Progenitor cell of endocrine pancreas (in vitro differentiated cells): ENCODE data around the gene HERC4. TPM values are rescaled to one million over a fixed set of nuclear protein-coding genes. Genes with fewer than 3 reads are reported as not detected.
"Not testable (repeated sequence)": the region's sequence is repeated elsewhere in the genome, so short reads cannot be mapped to it uniquely, and the experiment has no call there.

Experiments used
- DNase-seq: peaks from one replicate; pipeline ENCODE4 v3.0.0; 2021; ENCODE audit warnings: low spot score; ENCODE audit not compliant: unreplicated experiment
- H3K27ac Mint-ChIP-seq: 2 replicates; pipeline ENCODE4 v1.8.0; 2021; ENCODE audit warnings: mild to moderate bottlenecking, moderate library complexity, mixed read lengths
- H3K27me3 Mint-ChIP-seq: 2 replicates; pipeline ENCODE4 v1.8.0; 2021; ENCODE audit warnings: mixed read lengths
- H3K36me3 Mint-ChIP-seq: 2 replicates; pipeline ENCODE4 v1.8.0; 2022; ENCODE audit warnings: mixed read lengths; ENCODE audit not compliant: insufficient read depth
- H3K4me1 Mint-ChIP-seq: 2 replicates; pipeline ENCODE4 v1.8.0; 2021; ENCODE audit warnings: low read depth, mixed read lengths
- H3K4me3 Mint-ChIP-seq: 2 replicates; pipeline ENCODE4 v1.8.0; 2021; ENCODE audit warnings: low read depth, mild to moderate bottlenecking, moderate library complexity, mixed read lengths
- H3K9me3 Mint-ChIP-seq: 2 replicates; pipeline ENCODE4 v1.8.0; 2021; ENCODE audit warnings: low read depth, mixed read lengths
- CTCF ChIP-seq: fragments of 200-600 bp; sonication (generic); IDR thresholded peaks from one replicate; pipeline ENCODE4 v1.5.0; 2021; ENCODE audit warnings: antibody characterized with exemption, mild to moderate bottlenecking; ENCODE audit not compliant: unreplicated experiment
- total RNA-seq: library from RNA; stranded (reverse); gene quantifications from 2 replicates; pipeline ENCODE4 v1.2.1, GENCODE V29; 2021

The HERC4 gene
- total RNA-seq, 1 donor from 2014 or later, result 62.1 TPM

- Mint-ChIP-seq H3K9me3 (no peaks in the 10 kb centered on the region), H3K4me1 (no peaks in the 10 kb centered on the region), H3K27me3 (no peaks in the 10 kb centered on the region), H3K36me3 (peaks cover 46% of the 10 kb centered on the region), H3K4me3 (no peak overlapping the region), H3K27ac (no peak overlapping the region)
- TF ChIP-seq CTCF, result no peak
- no peak for DNase-seq
Observed at GRCh38 chr10:67971311-67971710, 103.8 kb downstream of the HERC4 start.

GRCh38 chr10:67969875-67970274, 105.2 kb downstream of the HERC4 start:
- Mint-ChIP-seq H3K36me3 (peaks cover 46% of the 10 kb centered on the region), H3K27ac (no peak overlapping the region), H3K4me3 (no peak overlapping the region), H3K27me3 (no peaks in the 10 kb centered on the region), H3K4me1 (no peaks in the 10 kb centered on the region), H3K9me3 (no peaks in the 10 kb centered on the region)
- no peak for DNase-seq
- no peak for TF ChIP-seq CTCF

GRCh38 chr10:67966035-67966434, 109.0 kb downstream of the HERC4 start:
- not testable (repeated sequence) for H3K4me3 Mint-ChIP-seq, H3K4me1 Mint-ChIP-seq, H3K27ac Mint-ChIP-seq, H3K27me3 Mint-ChIP-seq, H3K9me3 Mint-ChIP-seq, DNase-seq
- peaks cover 36% of the 10 kb centered on the region for H3K36me3 Mint-ChIP-seq

- Mint-ChIP-seq H3K36me3 (peaks cover 37% of the 10 kb centered on the region), H3K27me3 (no peaks in the 10 kb centered on the region), H3K4me1 (peaks cover 1% of the 10 kb centered on the region), H3K9me3 (peaks cover 3% of the 10 kb centered on the region), H3K27ac (no peak overlapping the region), H3K4me3 (no peak overlapping the region)
- no peak for TF ChIP-seq CTCF
- no peak for DNase-seq
Observed at GRCh38 chr10:67965456-67965855, 109.6 kb downstream of the HERC4 start.

GRCh38 chr10:67959839-67960476, 115.1 kb downstream of the HERC4 start:
- peaks cover 5% of the 10 kb centered on the region for H3K4me1 Mint-ChIP-seq
- no peaks in the 10 kb centered on the region for H3K27me3 Mint-ChIP-seq
- peaks cover 3% of the 10 kb centered on the region for H3K9me3 Mint-ChIP-seq
- H3K27ac Mint-ChIP-seq, result peak overlapping the region; percentile 56
- DNase-seq, result no peak
- no peak overlapping the region for H3K4me3 Mint-ChIP-seq
- peaks cover 21% of the 10 kb centered on the region for H3K36me3 Mint-ChIP-seq
- TF ChIP-seq CTCF, result no peak

- DNase-seq, result no peak
- H3K27me3 Mint-ChIP-seq, result no peaks in the 10 kb centered on the region
- H3K4me3 Mint-ChIP-seq, result no peak overlapping the region
- no peaks in the 10 kb centered on the region for H3K9me3 Mint-ChIP-seq
- H3K4me1 Mint-ChIP-seq, result peaks cover 4% of the 10 kb centered on the region
- peaks cover 16% of the 10 kb centered on the region for H3K36me3 Mint-ChIP-seq
- no peak for TF ChIP-seq CTCF
- no peak overlapping the region for H3K27ac Mint-ChIP-seq
Observed at GRCh38 chr10:67955614-67956013, 119.5 kb downstream of the HERC4 start.
